ENCODE results near the gene LSMEM2. TPM values are rescaled to one million over a fixed set of nuclear protein-coding genes. Genes with fewer than 3 reads are reported as not detected.

The LSMEM2 gene
- total RNA-seq, 2 donors from 2014 or later: not detected

DNA sequence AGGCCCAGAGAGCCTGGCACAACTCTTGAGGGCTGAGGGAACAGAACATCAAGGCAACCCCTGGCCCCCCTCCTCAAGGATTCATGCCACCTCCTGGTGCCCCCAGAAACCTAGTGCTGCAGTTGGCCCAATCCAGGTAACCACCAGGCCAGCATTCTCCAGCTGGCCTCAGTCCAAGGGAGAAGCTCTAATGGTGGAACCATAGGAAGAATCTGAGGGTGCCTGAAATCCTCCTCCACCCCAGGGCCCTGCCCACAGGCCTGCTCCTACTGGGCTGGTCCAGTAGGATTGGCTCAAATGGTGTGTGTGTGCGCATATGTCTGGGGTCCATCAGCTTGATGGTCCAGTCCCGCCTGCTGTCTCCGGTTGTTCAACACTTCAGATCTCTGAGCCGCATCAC, 35.9 kb downstream of the LSMEM2 start:
- Histone ChIP-seq H3K9ac (ENCODE audit: low read depth in 2 of 2, low read length in 2 of 2) (no peak overlapping the region), H3K27me3 (no peaks in the 10 kb centered on the region), H3K27ac (no peak overlapping the region), H3K4me1 (peaks cover 28% of the 10 kb centered on the region), H3K9me3 (no peaks in the 10 kb centered on the region), H3K36me3 (no peaks in the 10 kb centered on the region), H3K4me3 (no peak overlapping the region)
- DNase-seq: no peak
- TF ChIP-seq, protein P1, sequence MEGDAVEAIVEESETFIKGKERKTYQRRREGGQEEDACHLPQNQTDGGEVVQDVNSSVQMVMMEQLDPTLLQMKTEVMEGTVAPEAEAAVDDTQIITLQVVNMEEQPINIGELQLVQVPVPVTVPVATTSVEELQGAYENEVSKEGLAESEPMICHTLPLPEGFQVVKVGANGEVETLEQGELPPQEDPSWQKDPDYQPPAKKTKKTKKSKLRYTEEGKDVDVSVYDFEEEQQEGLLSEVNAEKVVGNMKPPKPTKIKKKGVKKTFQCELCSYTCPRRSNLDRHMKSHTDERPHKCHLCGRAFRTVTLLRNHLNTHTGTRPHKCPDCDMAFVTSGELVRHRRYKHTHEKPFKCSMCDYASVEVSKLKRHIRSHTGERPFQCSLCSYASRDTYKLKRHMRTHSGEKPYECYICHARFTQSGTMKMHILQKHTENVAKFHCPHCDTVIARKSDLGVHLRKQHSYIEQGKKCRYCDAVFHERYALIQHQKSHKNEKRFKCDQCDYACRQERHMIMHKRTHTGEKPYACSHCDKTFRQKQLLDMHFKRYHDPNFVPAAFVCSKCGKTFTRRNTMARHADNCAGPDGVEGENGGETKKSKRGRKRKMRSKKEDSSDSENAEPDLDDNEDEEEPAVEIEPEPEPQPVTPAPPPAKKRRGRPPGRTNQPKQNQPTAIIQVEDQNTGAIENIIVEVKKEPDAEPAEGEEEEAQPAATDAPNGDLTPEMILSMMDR (IDR thresholded peaks at IDR 0.05): no peak
- intact Hi-C loops (cut with DNase I): no loop called here

DNA sequence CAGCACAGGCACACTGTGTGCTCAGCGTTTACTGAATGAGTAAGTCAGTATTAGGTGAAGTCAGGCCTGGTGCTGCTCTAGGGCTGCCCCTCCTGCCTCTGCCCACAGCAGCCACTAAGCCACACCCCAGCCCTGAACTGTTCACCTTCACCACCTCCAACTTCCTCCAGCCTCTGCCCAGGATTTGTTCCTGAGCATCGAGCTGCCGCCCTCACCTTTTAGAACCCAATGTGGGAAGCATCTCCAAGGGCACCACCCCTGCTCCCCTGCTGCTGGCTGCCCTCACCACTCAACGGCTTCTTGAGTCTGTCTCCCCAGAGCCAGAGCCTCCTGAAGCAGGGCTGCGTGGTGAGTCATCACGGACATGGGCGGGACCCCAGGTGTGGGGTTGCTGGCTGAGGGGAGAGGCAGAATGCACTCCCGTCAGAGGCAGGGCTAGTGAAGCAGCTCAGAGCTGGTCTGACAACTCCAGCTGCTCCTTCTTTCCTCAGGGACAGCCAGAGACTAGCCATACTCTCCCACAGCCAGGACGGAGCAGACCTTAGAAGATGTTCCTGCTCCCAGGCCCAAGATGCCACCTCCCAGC, 37.9 kb downstream of the LSMEM2 start:
- peaks cover 28% of the 10 kb centered on the region for H3K4me1 ChIP-seq
- H3K9ac ChIP-seq (ENCODE audit: low read depth in 2 of 2, low read length in 2 of 2): peak overlapping the region; percentile 62 to 86
- no peaks in the 10 kb centered on the region for H3K9me3 ChIP-seq
- TF ChIP-seq, protein P1 (IDR thresholded peaks at IDR 0.05): no peak
- H3K27me3 ChIP-seq: no peaks in the 10 kb centered on the region
- H3K27ac ChIP-seq: peak overlapping the region; percentile 91
- H3K36me3 ChIP-seq: no peaks in the 10 kb centered on the region
- intact Hi-C loops (cut with DNase I): no loop called here
- H3K4me3 ChIP-seq: no peak overlapping the region
- peak; percentile 92 for DNase-seq

DNA sequence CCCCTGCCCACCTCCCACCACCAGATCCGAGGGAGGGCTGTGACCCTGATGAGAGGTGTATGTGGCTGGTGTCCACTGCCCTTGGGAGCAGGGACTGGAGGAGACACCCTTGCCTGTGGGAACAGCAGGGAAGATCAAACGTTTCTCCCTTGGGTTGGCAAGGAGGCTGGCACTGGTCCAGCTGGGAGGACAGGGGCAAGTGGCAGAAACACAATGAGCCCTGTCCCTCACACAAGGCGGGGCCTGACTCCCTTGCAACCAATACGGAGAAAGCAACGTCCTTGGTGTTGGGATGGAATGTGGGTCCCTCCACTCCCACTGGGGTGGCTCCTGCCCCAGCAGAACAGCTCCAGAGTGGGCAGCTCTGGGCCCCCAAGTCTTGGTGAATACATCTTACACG, 38.4 kb downstream of the LSMEM2 start:
- Histone ChIP-seq H3K27ac (peak overlapping the region; percentile 91), H3K36me3 (no peaks in the 10 kb centered on the region), H3K9ac (ENCODE audit: low read depth in 2 of 2, low read length in 2 of 2) (peak overlapping the region; percentile 60 to 86), H3K9me3 (no peaks in the 10 kb centered on the region), H3K4me1 (peaks cover 34% of the 10 kb centered on the region), H3K4me3 (no peak overlapping the region), H3K27me3 (no peaks in the 10 kb centered on the region)
- TF ChIP-seq, protein P1 (IDR thresholded peaks at IDR 0.05): no peak
- peak; percentile 69 for DNase-seq
- intact Hi-C loops (cut with DNase I): no loop called here

GRCh38 chr3:50318163-50318562, 39.3 kb downstream of the LSMEM2 start:
- Histone ChIP-seq H3K27ac (peak overlapping the region; percentile 91), H3K27me3 (no peaks in the 10 kb centered on the region), H3K36me3 (no peaks in the 10 kb centered on the region), H3K9ac (ENCODE audit: low read depth in 2 of 2, low read length in 2 of 2) (peak overlapping the region in 1 of 2 donors; percentile 91), H3K9me3 (no peaks in the 10 kb centered on the region), H3K4me1 (peaks cover 38% of the 10 kb centered on the region), H3K4me3 (no peak overlapping the region)
- DNase-seq: no peak
- TF ChIP-seq, protein P1 (IDR thresholded peaks at IDR 0.05): no peak
- intact Hi-C loops (cut with DNase I): no loop called here

GRCh38 chr3:50318615-50319014, 39.7 kb downstream of the LSMEM2 start:
- H3K4me1 ChIP-seq: peaks cover 38% of the 10 kb centered on the region

More at GRCh38 chr3:50318615-50319014, 39.7 kb downstream of the LSMEM2 start:
- intact Hi-C loops (cut with DNase I): no loop called here
- Histone ChIP-seq H3K9ac (ENCODE audit: low read depth in 2 of 2, low read length in 2 of 2) (peak overlapping the region in 1 of 2 donors; percentile 91), H3K27me3 (no peaks in the 10 kb centered on the region), H3K36me3 (no peaks in the 10 kb centered on the region), H3K27ac (no peak overlapping the region), H3K9me3 (no peaks in the 10 kb centered on the region), H3K4me3 (no peak overlapping the region)
- DNase-seq: no peak
- TF ChIP-seq, protein P1 (IDR thresholded peaks at IDR 0.05): no peak
